ENCODE data around the gene BICRA. TPM values are rescaled to one million over a fixed set of nuclear protein-coding genes. Genes with fewer than 3 reads are reported as not detected.

Gene BICRA
- total and polyA plus RNA-seq, 2 of the 8 experiments (the other 6 are each of a cell fraction or from before 2014, with no cell fraction given) = 1.5 to 29.2 TPM

DNA sequence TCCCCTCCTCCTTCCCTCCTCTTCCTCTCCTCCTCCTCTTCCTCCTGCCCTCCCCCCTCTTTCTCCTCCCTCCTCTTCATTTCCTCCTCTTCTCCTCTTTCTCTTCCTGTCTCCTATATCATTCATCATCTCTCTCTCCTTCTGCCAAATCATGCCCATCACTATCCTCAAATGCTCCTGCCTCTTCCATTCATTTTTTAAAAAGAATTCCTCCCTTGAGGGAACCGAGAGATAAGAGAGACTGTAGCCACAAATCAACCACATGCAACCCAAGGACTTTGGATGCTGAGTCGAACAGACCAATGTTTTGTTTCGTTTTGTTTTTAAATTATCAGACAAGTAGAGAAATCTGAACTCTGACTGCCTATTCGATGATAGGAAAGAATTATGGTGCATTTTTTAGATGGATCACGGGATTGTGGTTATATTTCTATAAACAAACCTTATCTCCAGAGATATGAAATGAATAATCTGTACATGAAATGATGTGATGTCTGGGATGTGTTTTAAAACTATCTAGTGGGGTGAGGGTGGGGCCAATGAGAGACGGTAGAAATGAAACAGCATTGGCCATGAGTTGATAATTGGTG is 26.5 kb upstream of the BICRA start:
- Histone ChIP-seq H2BK5ac (ENCODE audit: low read depth, low read length) (no peak overlapping the region), H2BK120ac (replicated peaks; ENCODE audit: low read depth, low read length) (no peak overlapping the region), H4K8ac (ENCODE audit: extremely low read depth, insufficient read depth, low read length) (no peak overlapping the region), H3K27me3 (replicated peaks in 1 of 4; ENCODE audit: control insufficient read depth in 3 of 4, extremely low read depth in 1 of 4, insufficient read depth in 3 of 4, low read length in 3 of 4) (no peaks in the 10 kb centered on the region), H2BK12ac (ENCODE audit: low read depth, low read length) (no peak overlapping the region), H3K4me1 (replicated peaks in 1 of 4; ENCODE audit: control insufficient read depth in 3 of 4, insufficient read depth in 4 of 4, low read length in 3 of 4) (no peaks in the 10 kb centered on the region), H2BK20ac (ENCODE audit: low read length) (no peak overlapping the region), H3K36me3 (ENCODE audit: control insufficient read depth in 2 of 4, insufficient read depth in 4 of 4, low read length in 3 of 4) (no peaks in the 10 kb centered on the region), H2BK15ac (ENCODE audit: low read length) (no peak overlapping the region), H4K91ac (replicated peaks; ENCODE audit: insufficient read length, low read length) (no peak overlapping the region), H2AFZ (ENCODE audit: low read length) (no peak overlapping the region), H3K56ac (replicated peaks; ENCODE audit: insufficient read length, low read depth, low read length) (no peak overlapping the region), H3K27ac (ENCODE audit: low read depth, low read length) (no peak overlapping the region), H3K79me2 (ENCODE audit: control insufficient read depth in 1 of 2, insufficient read depth in 2 of 2, low read length in 2 of 2) (no peaks in the 10 kb centered on the region), H3K4me2 (ENCODE audit: insufficient read depth in 1 of 2, low read depth in 2 of 2, low read length in 2 of 2) (no peak overlapping the region), H3K9ac (replicated peaks in 1 of 4; ENCODE audit: extremely low read depth in 1 of 4, low read depth in 3 of 4, low read length in 3 of 4) (no peak overlapping the region), H3K9me3 (ENCODE audit: insufficient read depth in 2 of 2, low read depth in 1 of 2, low read length in 1 of 2) (peaks cover 2 to 4% of the 10 kb centered on the region in 2 experiments; a peak in 1 of 4 replicates), H3K4me3 (ENCODE audit: extremely low read depth in 1 of 4, insufficient read depth in 2 of 4, low read depth in 3 of 4, low read length in 4 of 4) (no peak overlapping the region), H3K14ac (ENCODE audit: insufficient read length) (no peak overlapping the region), H3K79me1 (ENCODE audit: low read depth, low read length) (no peaks in the 10 kb centered on the region), H3K23me2 (ENCODE audit: low read depth, low read length) (no peaks in the 10 kb centered on the region), H2AK5ac (ENCODE audit: low read depth, low read length) (no peak overlapping the region), H4K5ac (ENCODE audit: insufficient read length, low read depth, low read length) (no peak overlapping the region), H4K20me1 (replicated peaks in 1 of 2; ENCODE audit: control insufficient read depth in 1 of 2, insufficient read depth in 2 of 2, low read length in 2 of 2) (no peaks in the 10 kb centered on the region), H3K4ac (replicated peaks; ENCODE audit: insufficient read length, low read depth, low read length) (no peak overlapping the region), H3K18ac (ENCODE audit: extremely low read depth, low read length) (no peak overlapping the region), H3K23ac (ENCODE audit: insufficient read length) (no peak overlapping the region)
- no peak for TF ChIP-seq CHD2 (IDR thresholded peaks at IDR 0.05; ENCODE audit: low read length)
- TF ChIP-seq ASH2L (IDR thresholded peaks at IDR 0.05; ENCODE audit: low read length) = no peak
- TF ChIP-seq CBX5 (IDR thresholded peaks at IDR 0.05; ENCODE audit: low read depth, low read length) = no peak
- 77% methylated on average over 6 of the region's 6 CpGs; no CpG with 5 or more reads in 1 of the 2 experiments for WGBS, 2 experiments (ENCODE audit: extremely low coverage in 1 of 2, insufficient coverage in 1 of 2, insufficient read length in 1 of 2, insufficient replicate concordance in 2 of 2, low coverage in 1 of 2, low lambda C conversion rate in 2 of 2, missing lambda C conversion rate in 1 of 2)
- FAIRE-seq (no peak), DNase-seq (ENCODE audit: low read depth in 1 of 2, low spot score in 2 of 2) (no peak)
- POLR2A ChIA-PET (ENCODE audit: partially characterized antibody) = interaction anchor here (2.2 kb wide), 1 partner anchor 12 kb away, joined by 7 read pairs; no protein-coding TSS in a partner anchor
- CTCF ChIA-PET (ENCODE audit: partially characterized antibody) = no interaction called here

All from H1 (cell line).